GM21825 (cell line): ENCODE measurements around the gene CFAP74.

Source experiments
- ATAC-seq: cut with Tn5 transposase; IDR thresholded peaks from one replicate; pipeline ENCODE4 v1.9.1; 2021; ENCODE audit warnings: mild to moderate bottlenecking, moderate library complexity; ENCODE audit not compliant: unreplicated experiment

Gene CFAP74

GRCh38 chr1:1972976-1973715, 30.4 kb downstream of the CFAP74 start:
- ATAC-seq: no peak

- ATAC-seq: no peak
Measured at GRCh38 chr1:1971688-1972087, 31.9 kb downstream of the CFAP74 start.

- ATAC-seq: no peak
Measured at GRCh38 chr1:1971017-1971416, 32.6 kb downstream of the CFAP74 start.

- ATAC-seq: no peak
Measured at GRCh38 chr1:1969953-1970716, 33.5 kb downstream of the CFAP74 start.

- ATAC-seq: no peak
Measured at GRCh38 chr1:1969505-1969900, 34.1 kb downstream of the CFAP74 start.

GRCh38 chr1:1968767-1969504, 34.6 kb downstream of the CFAP74 start:
- ATAC-seq: no peak

GRCh38 chr1:1967879-1968278, 35.7 kb downstream of the CFAP74 start:
- no peak for ATAC-seq

GRCh38 chr1:1967151-1967550, 36.4 kb downstream of the CFAP74 start:
- no peak for ATAC-seq

GRCh38 chr1:1966071-1966740, 37.4 kb downstream of the CFAP74 start:
- ATAC-seq: no peak

- ATAC-seq: no peak
Measured at GRCh38 chr1:1965546-1965945, 38.0 kb downstream of the CFAP74 start.

- ATAC-seq: no peak
Measured at GRCh38 chr1:1964811-1965210, 38.8 kb downstream of the CFAP74 start.

GRCh38 chr1:1963570-1963969, 40.0 kb downstream of the CFAP74 start:
- no peak for ATAC-seq

GRCh38 chr1:1962752-1963151, 40.8 kb downstream of the CFAP74 start:
- ATAC-seq: no peak

- ATAC-seq: no peak
Measured at GRCh38 chr1:1960480-1961196, 42.9 kb downstream of the CFAP74 start.

- ATAC-seq: no peak
Measured at GRCh38 chr1:1959840-1960479, 43.6 kb downstream of the CFAP74 start.

- ATAC-seq: no peak
Measured at GRCh38 chr1:1959459-1959839, 44.1 kb downstream of the CFAP74 start.

- no peak for ATAC-seq
Measured at GRCh38 chr1:1958071-1958541, 45.5 kb downstream of the CFAP74 start.

GRCh38 chr1:1957533-1957961, 46.0 kb downstream of the CFAP74 start:
- no peak for ATAC-seq

GRCh38 chr1:1956586-1957532, 46.7 kb downstream of the CFAP74 start:
- no peak for ATAC-seq
